Neuronal stem cell (in vitro differentiated cells): Measurements from ENCODE around the gene JAML.
A peak's percentile ranks its signal among the peaks of the same experiment; 100 is the strongest.

Experiments used
- DNase-seq: peaks from one replicate; pipeline ENCODE4 v3.0.0-alpha.2; 2013; ENCODE audit warnings: low spot score
- H2AFZ ChIP-seq: one replicate; pipeline ENCODE4 v1.6.1; 2013; ENCODE audit warnings: mild to moderate bottlenecking, low read length, inconsistent platforms
- H2AK5ac ChIP-seq: 2 replicates; pipeline ENCODE4 v1.6.1; 2013; ENCODE audit warnings: low read depth, mild to moderate bottlenecking, inconsistent platforms, low read length, moderate library complexity, mixed read lengths
- H2BK120ac ChIP-seq: 2 replicates; pipeline ENCODE4 v1.6.1; 2013; ENCODE audit warnings: low read depth, mild to moderate bottlenecking, inconsistent platforms, low read length, moderate library complexity, mixed read lengths
- H2BK12ac ChIP-seq: one replicate; pipeline ENCODE4 v1.6.1; 2013; ENCODE audit warnings: low read length, inconsistent platforms
- H2BK15ac ChIP-seq: 2 replicates; pipeline ENCODE4 v1.6.1; 2013; ENCODE audit warnings: mild to moderate bottlenecking, low read length, inconsistent platforms, mixed read lengths
- H2BK5ac ChIP-seq: one replicate; pipeline ENCODE4 v1.6.1; 2013; ENCODE audit warnings: inconsistent platforms, mild to moderate bottlenecking, low read length, moderate library complexity
- H3K14ac ChIP-seq: one replicate; pipeline ENCODE4 v1.6.1; 2013; ENCODE audit warnings: low read length, inconsistent platforms
- H3K18ac ChIP-seq: 2 replicates; pipeline ENCODE4 v1.6.1; 2013; ENCODE audit warnings: low read length, inconsistent platforms
- H3K23ac ChIP-seq: 2 replicates; pipeline ENCODE4 v1.6.1; 2013; ENCODE audit warnings: low read depth, mild to moderate bottlenecking, mixed read lengths, low read length, inconsistent platforms; ENCODE audit not compliant: poor library complexity
- H3K27ac ChIP-seq: replicated peaks from 3 replicates; pipeline ENCODE4 v1.5.1; 2013; ENCODE audit warnings: low read length, inconsistent platforms
- H3K27me3 ChIP-seq, 3 experiments: 2 replicates each; pipeline ENCODE4 v1.6.1; 2013; ENCODE audit warnings: low read length in 3 of 3, mild to moderate bottlenecking in 2 of 3, inconsistent platforms in 1 of 3, low read depth in 1 of 3, mixed read lengths in 1 of 3, moderate library complexity in 1 of 3; ENCODE audit not compliant: control insufficient read depth in 3 of 3, insufficient read depth in 3 of 3
- H3K36me3 ChIP-seq, 2 donors: replicated peaks in 1 of 2; 2 replicates each; pipeline ENCODE4 v1.6.1; 2013; ENCODE audit warnings: low read length in 2 of 2; ENCODE audit not compliant: control insufficient read depth in 2 of 2, insufficient read depth in 2 of 2
- H3K4ac ChIP-seq: 2 replicates; pipeline ENCODE4 v1.6.1; 2013; ENCODE audit warnings: inconsistent platforms, mild to moderate bottlenecking, low read length, moderate library complexity
- H3K4me1 ChIP-seq, 2 donors: 1 replicate in 1 of 2; 2 replicates in 1 of 2; pipeline ENCODE4 v1.6.1; 2013; ENCODE audit warnings: low read length in 2 of 2, low read depth in 1 of 2; ENCODE audit not compliant: control insufficient read depth in 2 of 2, insufficient read depth in 1 of 2
- H3K4me2 ChIP-seq: one replicate; pipeline ENCODE4 v1.6.1; 2013; ENCODE audit warnings: mild to moderate bottlenecking, low read length, inconsistent platforms; ENCODE audit not compliant: insufficient read depth, poor library complexity, severe bottlenecking
- H3K4me3 ChIP-seq, 2 donors: 2 replicates each; pipeline ENCODE4 v1.5.1; 2013; ENCODE audit warnings: low read length in 2 of 2, mild to moderate bottlenecking in 2 of 2, inconsistent platforms in 1 of 2, moderate library complexity in 1 of 2
- H3K79me1 ChIP-seq: one replicate; pipeline ENCODE4 v1.6.1; 2013; ENCODE audit warnings: low read depth, mild to moderate bottlenecking, inconsistent platforms, low read length, moderate library complexity
- H3K9ac ChIP-seq: one replicate; pipeline ENCODE4 v1.6.1; 2013; ENCODE audit warnings: mild to moderate bottlenecking, low read depth, low read length, inconsistent platforms; ENCODE audit not compliant: poor library complexity
- H3K9me3 ChIP-seq, 2 donors: replicated peaks in 1 of 2; 2 replicates each; pipeline versions ENCODE3 to v1.6.1; 2013; ENCODE audit warnings: low read length in 2 of 2, mild to moderate bottlenecking in 2 of 2, inconsistent platforms in 1 of 2, low read depth in 1 of 2, mixed read lengths in 1 of 2, moderate library complexity in 1 of 2; ENCODE audit not compliant: control insufficient read depth in 2 of 2, insufficient read depth in 1 of 2
- H4K8ac ChIP-seq: one replicate; pipeline ENCODE4 v1.6.1; 2013; ENCODE audit warnings: low read depth, mild to moderate bottlenecking, inconsistent platforms, low read length, moderate library complexity
- H4K91ac ChIP-seq: one replicate; pipeline ENCODE4 v1.6.1; 2013; ENCODE audit warnings: low read length, low read depth, mild to moderate bottlenecking, inconsistent platforms; ENCODE audit not compliant: poor library complexity
- WGBS, 2 donors: extraction: QIAGEN DNeasy Blood & Tissue Kit; methylation state at CpG; one replicate each; pipeline ENCODE4 v1.1.7; 2013; ENCODE audit warnings: missing lambda C conversion rate in 2 of 2, mixed read lengths in 1 of 2; ENCODE audit not compliant: insufficient read length in 2 of 2, insufficient replicate concordance in 1 of 2; ENCODE audit errors: extremely low coverage in 2 of 2; 5-methylcytosine and 5-hydroxymethylcytosine counted together

Gene JAML

DNA sequence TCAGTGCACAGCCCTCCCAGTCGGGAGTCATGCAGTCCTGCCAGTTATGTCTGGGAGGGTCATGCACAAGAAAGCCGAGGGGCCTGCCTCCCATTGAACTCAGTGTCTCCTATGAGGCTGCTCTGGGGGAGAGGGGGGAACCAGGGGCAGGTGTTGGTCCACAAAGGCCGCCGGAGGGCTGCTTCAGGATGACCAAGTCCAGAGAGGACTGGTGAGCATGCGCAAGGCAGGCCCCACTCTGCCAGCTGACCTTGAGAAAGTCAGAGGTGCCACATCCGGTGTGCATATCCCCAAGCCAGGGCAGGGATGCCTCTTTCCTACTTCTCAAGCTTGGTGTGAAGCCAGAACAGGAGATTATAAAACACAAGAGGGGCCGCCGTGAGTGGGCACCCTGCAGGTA lies 76.6 kb downstream of the JAML start:
- H3K9me3 ChIP-seq, result no peaks in the 10 kb centered on the region
- H2BK120ac ChIP-seq, result no peak overlapping the region
- H3K4ac ChIP-seq, result no peak overlapping the region
- WGBS, 2 donors, result no CpG with 5 or more reads among the region's 8 CpGs
- H3K4me3 ChIP-seq, result no peak overlapping the region
- H3K4me1 ChIP-seq, result peaks cover 3 to 5% of the 10 kb centered on the region in 2 donors
- H2AFZ ChIP-seq, result no peak overlapping the region
- no peak overlapping the region for H3K27ac ChIP-seq
- H2BK15ac ChIP-seq, result no peak overlapping the region
- no peak overlapping the region for H3K9ac ChIP-seq
- H2BK5ac ChIP-seq, result no peak overlapping the region
- H3K18ac ChIP-seq, result no peak overlapping the region
- H3K23ac ChIP-seq, result no peak overlapping the region
- no peak overlapping the region for H3K4me2 ChIP-seq
- H3K79me1 ChIP-seq, result no peaks in the 10 kb centered on the region
- no peaks in the 10 kb centered on the region for H3K36me3 ChIP-seq
- no peak overlapping the region for H2AK5ac ChIP-seq
- no peak overlapping the region for H2BK12ac ChIP-seq
- DNase-seq, result no peak
- no peak overlapping the region for H4K8ac ChIP-seq
- H3K27me3 ChIP-seq, result peaks cover 3 to 93% (median 41%) of the 10 kb centered on the region in 3 experiments
- H3K14ac ChIP-seq, result no peak overlapping the region
- H4K91ac ChIP-seq, result no peak overlapping the region

GRCh38 chr11:118147502-118147901 lies 77.3 kb downstream of the JAML start:
- H2BK15ac ChIP-seq, result no peak overlapping the region
- no peaks in the 10 kb centered on the region for H3K9me3 ChIP-seq
- WGBS, 2 donors, result no CpG with 5 or more reads among the region's 3 CpGs
- no peak overlapping the region for H2AFZ ChIP-seq
- H3K27ac ChIP-seq, result no peak overlapping the region
- peaks cover 3 to 92% (median 37%) of the 10 kb centered on the region in 3 experiments for H3K27me3 ChIP-seq
- no peaks in the 10 kb centered on the region for H3K36me3 ChIP-seq
- H3K18ac ChIP-seq, result no peak overlapping the region
- H3K4me3 ChIP-seq, result no peak overlapping the region
- no peak overlapping the region for H2BK5ac ChIP-seq
- H3K79me1 ChIP-seq, result no peaks in the 10 kb centered on the region
- no peak overlapping the region for H2BK12ac ChIP-seq
- no peak overlapping the region for H3K9ac ChIP-seq
- no peak overlapping the region for H3K23ac ChIP-seq
- H2AK5ac ChIP-seq, result no peak overlapping the region
- DNase-seq, result no peak
- no peak overlapping the region for H3K4ac ChIP-seq
- H4K8ac ChIP-seq, result no peak overlapping the region
- no peak overlapping the region for H2BK120ac ChIP-seq
- peaks cover 3 to 5% of the 10 kb centered on the region in 2 donors for H3K4me1 ChIP-seq
- H3K14ac ChIP-seq, result no peak overlapping the region
- H3K4me2 ChIP-seq, result no peak overlapping the region
- H4K91ac ChIP-seq, result no peak overlapping the region

DNA sequence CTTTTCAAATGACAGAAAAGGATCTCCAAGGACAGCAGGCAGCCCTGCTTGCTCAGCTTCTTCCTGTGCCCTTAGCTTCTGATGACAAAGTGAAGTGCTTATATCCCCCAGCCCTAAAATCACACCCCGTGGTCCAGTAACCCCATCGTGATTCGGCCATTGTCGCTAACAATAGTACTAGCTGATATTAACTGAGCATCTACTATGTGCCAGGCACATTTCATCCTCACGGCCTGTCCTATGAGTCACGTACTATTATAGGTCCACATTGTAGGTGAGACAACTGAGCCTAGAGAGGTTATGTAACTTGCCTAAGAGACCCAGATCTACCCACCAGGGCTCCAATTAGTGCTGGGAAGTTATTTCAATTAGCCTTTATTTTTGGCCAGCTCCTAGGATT lies 78.3 kb downstream of the JAML start:
- H3K27me3 ChIP-seq, result peaks cover 3 to 92% (median 28%) of the 10 kb centered on the region in 3 experiments

GRCh38 chr11:118145285-118146227 lies 79.3 kb downstream of the JAML start:
- H3K23ac ChIP-seq, result peak overlapping the region; percentile 23
- no peak overlapping the region for H4K91ac ChIP-seq
- H3K14ac ChIP-seq, result no peak overlapping the region
- H2AK5ac ChIP-seq, result peak overlapping the region; percentile 16
- H3K27ac ChIP-seq, result no peak overlapping the region
- H2BK12ac ChIP-seq, result no peak overlapping the region
- peaks cover 3 to 91% (median 18%) of the 10 kb centered on the region in 3 experiments for H3K27me3 ChIP-seq
- H2BK5ac ChIP-seq, result no peak overlapping the region
- H2BK15ac ChIP-seq, result no peak overlapping the region
- DNase-seq, result peak; percentile 85
- no peak overlapping the region for H3K4ac ChIP-seq
- H3K4me3 ChIP-seq, result peak overlapping the region; percentile 37 to 74
- no peaks in the 10 kb centered on the region for H3K36me3 ChIP-seq
- peak overlapping the region; percentile 98 for H2AFZ ChIP-seq
- no peaks in the 10 kb centered on the region for H3K79me1 ChIP-seq
- no peaks in the 10 kb centered on the region for H3K9me3 ChIP-seq
- no CpG with 5 or more reads among the region's 78 CpGs for WGBS, 2 donors
- no peak overlapping the region for H2BK120ac ChIP-seq
- peak overlapping the region; percentile 39 for H3K18ac ChIP-seq
- H4K8ac ChIP-seq, result no peak overlapping the region
- peak overlapping the region; percentile 24 for H3K9ac ChIP-seq
- H3K4me1 ChIP-seq, result no peaks in the 10 kb centered on the region
- peak overlapping the region; percentile 95 for H3K4me2 ChIP-seq

More for the DNA sequence above, 78.3 kb downstream of the JAML start:
- Histone ChIP-seq H3K4me2 (no peak overlapping the region), H3K23ac (no peak overlapping the region), H2BK12ac (no peak overlapping the region), H3K79me1 (no peaks in the 10 kb centered on the region), H3K4ac (no peak overlapping the region), H3K9me3 (no peaks in the 10 kb centered on the region), H3K4me1 (no peaks in the 10 kb centered on the region), H2BK5ac (no peak overlapping the region), H2AFZ (no peak overlapping the region), H2BK120ac (no peak overlapping the region), H3K36me3 (no peaks in the 10 kb centered on the region), H4K8ac (no peak overlapping the region), H3K14ac (no peak overlapping the region), H3K9ac (no peak overlapping the region), H4K91ac (no peak overlapping the region), H3K27ac (no peak overlapping the region), H3K4me3 (no peak overlapping the region), H3K18ac (no peak overlapping the region), H2AK5ac (no peak overlapping the region), H2BK15ac (no peak overlapping the region)
- DNase-seq, result no peak
- no CpG with 5 or more reads among the region's 6 CpGs for WGBS, 2 donors
